ENCODE results near the gene COG5.

The COG5 gene

DNA sequence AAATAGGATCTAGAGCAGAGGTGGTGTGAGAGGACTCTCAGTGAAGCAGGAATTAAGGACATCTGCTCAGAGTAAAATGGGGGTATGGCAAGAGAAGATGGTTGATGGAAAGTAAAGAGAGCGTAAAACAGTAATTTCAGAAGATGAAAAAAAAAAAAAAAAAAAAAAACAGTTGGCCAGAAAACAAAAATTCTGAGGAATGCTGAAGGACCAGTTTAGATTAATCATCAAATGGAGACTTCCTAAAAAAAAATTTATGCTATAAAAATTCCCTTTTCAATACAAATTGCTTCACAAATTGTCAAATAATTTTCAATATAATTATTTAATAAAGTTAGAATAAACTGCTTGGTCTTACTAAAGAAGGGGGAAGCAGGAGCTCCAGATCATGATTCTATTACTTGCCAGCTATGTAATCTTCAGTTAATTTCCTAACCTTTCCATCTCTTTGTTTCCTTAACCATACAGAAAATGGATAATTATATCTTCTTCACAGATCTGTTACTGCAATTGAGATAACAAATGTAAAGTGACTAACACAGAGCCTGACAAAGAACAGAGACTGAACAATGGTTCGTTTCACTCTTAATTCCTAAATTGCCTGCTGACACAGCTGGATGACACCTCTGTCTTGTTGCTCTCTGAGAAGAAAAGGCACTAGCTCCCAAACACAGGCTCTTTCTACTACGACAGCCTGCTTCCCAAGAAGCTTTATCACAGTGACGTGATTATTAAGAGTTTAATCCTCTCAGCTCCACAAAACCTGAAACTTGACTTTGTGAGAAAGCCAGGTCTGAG, 158.8 kb downstream of the COG5 start:
- H3K36me3 ChIP-seq = no peaks in the 10 kb centered on the region
- H3K4me3 ChIP-seq (ENCODE audit: low read depth in 1 of 2, low read length in 1 of 2) = no peak overlapping the region
- H3K4me1 ChIP-seq (ENCODE audit: control insufficient read depth in 1 of 2, insufficient read depth in 1 of 2, low read depth in 1 of 2, low read length in 1 of 2) = no peaks in the 10 kb centered on the region
- no peak overlapping the region for H3K27ac ChIP-seq
- TF ChIP-seq, protein P1, sequence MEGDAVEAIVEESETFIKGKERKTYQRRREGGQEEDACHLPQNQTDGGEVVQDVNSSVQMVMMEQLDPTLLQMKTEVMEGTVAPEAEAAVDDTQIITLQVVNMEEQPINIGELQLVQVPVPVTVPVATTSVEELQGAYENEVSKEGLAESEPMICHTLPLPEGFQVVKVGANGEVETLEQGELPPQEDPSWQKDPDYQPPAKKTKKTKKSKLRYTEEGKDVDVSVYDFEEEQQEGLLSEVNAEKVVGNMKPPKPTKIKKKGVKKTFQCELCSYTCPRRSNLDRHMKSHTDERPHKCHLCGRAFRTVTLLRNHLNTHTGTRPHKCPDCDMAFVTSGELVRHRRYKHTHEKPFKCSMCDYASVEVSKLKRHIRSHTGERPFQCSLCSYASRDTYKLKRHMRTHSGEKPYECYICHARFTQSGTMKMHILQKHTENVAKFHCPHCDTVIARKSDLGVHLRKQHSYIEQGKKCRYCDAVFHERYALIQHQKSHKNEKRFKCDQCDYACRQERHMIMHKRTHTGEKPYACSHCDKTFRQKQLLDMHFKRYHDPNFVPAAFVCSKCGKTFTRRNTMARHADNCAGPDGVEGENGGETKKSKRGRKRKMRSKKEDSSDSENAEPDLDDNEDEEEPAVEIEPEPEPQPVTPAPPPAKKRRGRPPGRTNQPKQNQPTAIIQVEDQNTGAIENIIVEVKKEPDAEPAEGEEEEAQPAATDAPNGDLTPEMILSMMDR (IDR thresholded peaks at IDR 0.05) = no peak
- H3K27me3 ChIP-seq = no peaks in the 10 kb centered on the region
- H3K9me3 ChIP-seq = no peaks in the 10 kb centered on the region

DNA sequence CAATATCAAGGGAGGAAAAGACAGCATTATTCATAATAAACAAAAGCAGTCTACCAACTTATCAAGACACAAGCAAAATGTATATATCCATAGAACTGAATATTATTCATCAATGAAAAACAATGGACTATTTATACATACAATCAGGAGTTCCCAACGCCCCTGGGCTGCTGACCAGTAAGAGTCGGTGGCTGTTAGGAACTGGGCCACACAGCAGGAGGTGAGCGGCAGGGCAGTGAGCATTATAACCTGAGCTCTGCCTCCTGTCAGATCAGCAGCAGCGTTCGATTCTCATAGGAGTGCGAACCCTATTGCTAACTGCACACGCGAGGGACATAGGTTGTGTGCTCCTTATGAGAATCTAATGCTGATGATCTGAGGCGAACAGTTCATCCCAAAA, 165.6 kb downstream of the COG5 start:
- Histone ChIP-seq H3K4me1 (ENCODE audit: control insufficient read depth in 1 of 2, insufficient read depth in 1 of 2, low read depth in 1 of 2, low read length in 1 of 2) (peaks cover 5 to 16% of the 10 kb centered on the region in 2 experiments), H3K9me3 (no peaks in the 10 kb centered on the region), H3K36me3 (no peaks in the 10 kb centered on the region), H3K4me3 (ENCODE audit: low read depth in 1 of 2, low read length in 1 of 2) (no peak overlapping the region), H3K27me3 (no peaks in the 10 kb centered on the region), H3K27ac (no peak overlapping the region)
- TF ChIP-seq, protein P1 (IDR thresholded peaks at IDR 0.05) = no peak

DNA sequence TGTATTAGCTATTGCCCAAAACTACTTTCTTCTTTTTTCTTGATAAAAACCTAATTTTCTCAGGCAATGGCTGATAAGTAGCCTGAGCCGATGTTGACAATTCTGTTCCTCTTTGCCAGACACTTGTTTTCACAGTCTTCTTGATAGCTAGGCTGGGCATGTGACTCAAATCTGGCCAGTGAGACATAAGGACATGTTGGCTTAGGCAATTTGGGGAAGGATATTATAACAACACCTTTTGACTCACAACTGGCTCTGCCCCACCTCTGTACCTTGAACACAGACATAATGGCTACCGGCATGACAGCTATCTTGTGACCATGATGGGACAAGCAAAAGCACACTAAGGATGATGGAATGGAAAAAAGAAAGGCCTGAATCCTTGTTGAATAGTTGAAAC, 166.7 kb downstream of the COG5 start:
- TF ChIP-seq, protein P1 (IDR thresholded peaks at IDR 0.05) = no peak
- Histone ChIP-seq H3K27ac (no peak overlapping the region), H3K36me3 (no peaks in the 10 kb centered on the region), H3K4me3 (ENCODE audit: low read depth in 1 of 2, low read length in 1 of 2) (no peak overlapping the region), H3K27me3 (no peaks in the 10 kb centered on the region), H3K4me1 (ENCODE audit: control insufficient read depth in 1 of 2, insufficient read depth in 1 of 2, low read depth in 1 of 2, low read length in 1 of 2) (peaks cover 5 to 16% of the 10 kb centered on the region in 2 experiments), H3K9me3 (no peaks in the 10 kb centered on the region)

DNA sequence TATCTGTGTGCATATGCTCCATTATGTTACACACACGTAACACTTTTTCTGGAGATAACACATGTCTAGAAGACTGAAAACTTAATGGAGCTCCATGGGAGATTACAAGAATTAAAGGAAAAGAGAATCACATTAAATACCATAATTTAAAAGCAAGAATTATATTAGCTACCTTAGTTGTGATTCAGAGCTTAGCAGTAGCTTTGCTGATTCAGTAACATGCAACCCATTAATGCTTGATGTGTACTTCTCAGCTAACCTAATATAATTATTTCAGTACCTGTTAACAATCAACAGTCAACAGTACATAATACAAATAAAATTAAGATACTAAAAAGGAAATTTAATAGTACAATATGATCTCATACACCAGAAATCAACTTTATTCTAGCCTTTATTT, 167.6 kb downstream of the COG5 start:
- Histone ChIP-seq H3K9me3 (no peaks in the 10 kb centered on the region), H3K27ac (no peak overlapping the region), H3K27me3 (no peaks in the 10 kb centered on the region), H3K4me3 (ENCODE audit: low read depth in 1 of 2, low read length in 1 of 2) (no peak overlapping the region), H3K4me1 (ENCODE audit: control insufficient read depth in 1 of 2, insufficient read depth in 1 of 2, low read depth in 1 of 2, low read length in 1 of 2) (peaks cover 5 to 16% of the 10 kb centered on the region in 2 experiments), H3K36me3 (no peaks in the 10 kb centered on the region)
- TF ChIP-seq, protein P1 (IDR thresholded peaks at IDR 0.05) = no peak

DNA sequence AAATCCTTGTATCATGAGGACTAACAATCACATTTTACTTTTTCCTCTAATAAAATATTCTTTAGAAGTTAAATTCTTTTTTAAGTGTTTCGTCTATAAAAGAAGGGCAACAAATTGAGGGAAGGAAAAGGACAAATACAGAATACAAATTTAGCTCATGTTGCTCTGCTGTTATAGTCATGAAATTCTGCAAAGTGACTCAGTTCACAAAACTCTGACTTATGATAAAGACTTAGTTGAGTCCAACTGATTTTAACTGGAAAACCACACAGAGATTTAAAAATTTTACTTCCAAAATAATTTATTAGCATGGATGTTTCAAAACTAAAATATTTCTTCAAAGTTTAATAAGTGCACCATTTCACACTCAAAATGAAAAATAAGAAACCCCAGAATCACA, 168.9 kb downstream of the COG5 start:
- no peaks in the 10 kb centered on the region for H3K9me3 ChIP-seq
- no peak overlapping the region for H3K4me3 ChIP-seq (ENCODE audit: low read depth in 1 of 2, low read length in 1 of 2)
- no peak overlapping the region for H3K27ac ChIP-seq
- TF ChIP-seq, protein P1 (IDR thresholded peaks at IDR 0.05) = no peak
- H3K36me3 ChIP-seq = no peaks in the 10 kb centered on the region
- H3K4me1 ChIP-seq (ENCODE audit: control insufficient read depth in 1 of 2, insufficient read depth in 1 of 2, low read depth in 1 of 2, low read length in 1 of 2) = peaks cover 5 to 16% of the 10 kb centered on the region in 2 experiments
- no peaks in the 10 kb centered on the region for H3K27me3 ChIP-seq

Data from neutrophil (primary cell).